ENCODE data around the gene CETN2.
"Not testable (repeated sequence)": the region's sequence is repeated elsewhere in the genome, so short reads cannot be mapped to it uniquely, and the experiment has no call there.

The CETN2 gene

DNA sequence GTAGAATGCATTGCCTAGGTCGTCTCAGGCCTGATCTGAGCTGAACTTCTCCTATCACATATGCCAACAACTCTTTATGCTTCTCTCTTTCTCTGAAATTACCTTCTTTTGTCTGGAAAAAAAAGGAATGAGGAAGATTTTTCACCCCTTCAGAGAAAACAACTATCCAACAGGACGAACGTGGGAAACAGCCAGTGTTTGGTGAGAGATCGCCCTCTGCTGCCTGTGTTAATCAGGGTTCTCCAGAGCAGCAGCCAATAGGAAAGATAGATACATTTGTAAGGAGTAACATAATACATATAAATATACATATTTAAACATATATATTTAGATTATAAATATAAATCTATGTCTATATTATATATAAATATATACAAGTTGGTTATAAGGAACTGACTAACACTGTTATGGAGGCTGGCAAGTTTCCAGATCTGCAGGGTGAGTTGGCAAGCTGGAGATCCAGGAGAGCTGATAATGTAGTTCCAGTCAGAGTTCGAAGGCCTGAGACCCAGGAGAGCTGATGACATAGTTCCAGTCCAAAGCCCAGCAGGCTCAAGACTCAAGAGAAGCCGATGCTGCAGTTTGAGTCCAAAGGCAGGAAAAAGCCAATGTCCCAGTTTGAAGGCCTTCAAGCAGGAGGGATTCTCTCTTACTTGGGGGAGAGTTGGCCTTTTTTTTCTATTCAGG, 13.3 kb downstream of the CETN2 start:
- DNase-seq: peak; percentile 53
- H3K4me3 ChIP-seq (ENCODE audit: low read depth, low read length): no peak overlapping the region
- no peaks in the 10 kb centered on the region for H3K4me1 ChIP-seq
- no peaks in the 10 kb centered on the region for H3K36me3 ChIP-seq
- TF ChIP-seq, protein P1, sequence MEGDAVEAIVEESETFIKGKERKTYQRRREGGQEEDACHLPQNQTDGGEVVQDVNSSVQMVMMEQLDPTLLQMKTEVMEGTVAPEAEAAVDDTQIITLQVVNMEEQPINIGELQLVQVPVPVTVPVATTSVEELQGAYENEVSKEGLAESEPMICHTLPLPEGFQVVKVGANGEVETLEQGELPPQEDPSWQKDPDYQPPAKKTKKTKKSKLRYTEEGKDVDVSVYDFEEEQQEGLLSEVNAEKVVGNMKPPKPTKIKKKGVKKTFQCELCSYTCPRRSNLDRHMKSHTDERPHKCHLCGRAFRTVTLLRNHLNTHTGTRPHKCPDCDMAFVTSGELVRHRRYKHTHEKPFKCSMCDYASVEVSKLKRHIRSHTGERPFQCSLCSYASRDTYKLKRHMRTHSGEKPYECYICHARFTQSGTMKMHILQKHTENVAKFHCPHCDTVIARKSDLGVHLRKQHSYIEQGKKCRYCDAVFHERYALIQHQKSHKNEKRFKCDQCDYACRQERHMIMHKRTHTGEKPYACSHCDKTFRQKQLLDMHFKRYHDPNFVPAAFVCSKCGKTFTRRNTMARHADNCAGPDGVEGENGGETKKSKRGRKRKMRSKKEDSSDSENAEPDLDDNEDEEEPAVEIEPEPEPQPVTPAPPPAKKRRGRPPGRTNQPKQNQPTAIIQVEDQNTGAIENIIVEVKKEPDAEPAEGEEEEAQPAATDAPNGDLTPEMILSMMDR (IDR thresholded peaks at IDR 0.05; ENCODE audit: low read depth, low read length): peak; percentile 62
- no peaks in the 10 kb centered on the region for H3K9me3 ChIP-seq
- H3K27me3 ChIP-seq: no peaks in the 10 kb centered on the region

DNA sequence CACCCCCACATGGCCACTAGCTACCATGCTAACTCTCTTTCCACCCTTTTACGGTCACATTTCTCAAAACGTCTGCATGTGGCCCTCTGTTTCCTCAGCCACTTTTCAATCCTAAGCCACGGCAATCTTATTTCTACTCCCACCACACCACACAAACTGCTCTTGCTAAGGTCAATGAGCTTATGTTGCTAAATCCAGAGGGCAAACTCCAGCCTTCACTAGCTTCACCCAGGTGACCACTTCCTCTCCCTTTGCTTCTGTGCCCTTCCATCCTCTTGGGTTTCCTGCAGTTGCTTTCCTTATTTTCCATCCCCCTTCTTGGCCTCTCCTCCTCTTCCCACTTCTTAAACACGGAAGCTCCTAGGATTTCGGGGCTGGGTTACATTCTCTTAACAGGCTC, 16.5 kb downstream of the CETN2 start:
- H3K27me3 ChIP-seq: no peaks in the 10 kb centered on the region
- DNase-seq: no peak
- no peaks in the 10 kb centered on the region for H3K36me3 ChIP-seq
- no peaks in the 10 kb centered on the region for H3K9me3 ChIP-seq
- no peak overlapping the region for H3K4me3 ChIP-seq (ENCODE audit: low read depth, low read length)
- peaks cover 4% of the 10 kb centered on the region for H3K4me1 ChIP-seq
- TF ChIP-seq, protein P1 (IDR thresholded peaks at IDR 0.05; ENCODE audit: low read depth, low read length): no peak

DNA sequence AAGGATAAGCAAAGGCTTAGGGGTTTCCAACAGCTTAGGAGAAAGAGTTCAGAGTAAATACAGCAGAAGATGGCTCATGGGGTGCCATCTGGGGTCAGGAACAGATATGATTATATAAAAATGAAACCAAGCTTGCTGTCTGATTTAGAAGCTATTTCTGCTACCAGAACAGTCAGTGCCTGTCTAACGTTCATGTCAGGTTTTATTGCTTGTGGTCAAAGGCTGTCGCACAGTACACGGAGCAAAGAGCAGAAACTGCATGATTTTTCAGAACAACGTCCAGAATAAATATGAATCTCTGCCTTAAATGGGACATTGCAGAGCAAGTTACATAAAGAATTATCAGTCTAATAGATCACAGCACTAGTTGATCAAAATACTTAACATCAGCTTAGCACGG, 17.4 kb downstream of the CETN2 start:
- Histone ChIP-seq H3K27me3 (no peaks in the 10 kb centered on the region), H3K4me3 (ENCODE audit: low read depth, low read length) (no peak overlapping the region), H3K4me1 (peaks cover 4% of the 10 kb centered on the region), H3K9me3 (no peaks in the 10 kb centered on the region), H3K36me3 (no peaks in the 10 kb centered on the region)
- DNase-seq: no peak
- TF ChIP-seq, protein P1 (IDR thresholded peaks at IDR 0.05; ENCODE audit: low read depth, low read length): no peak

DNA sequence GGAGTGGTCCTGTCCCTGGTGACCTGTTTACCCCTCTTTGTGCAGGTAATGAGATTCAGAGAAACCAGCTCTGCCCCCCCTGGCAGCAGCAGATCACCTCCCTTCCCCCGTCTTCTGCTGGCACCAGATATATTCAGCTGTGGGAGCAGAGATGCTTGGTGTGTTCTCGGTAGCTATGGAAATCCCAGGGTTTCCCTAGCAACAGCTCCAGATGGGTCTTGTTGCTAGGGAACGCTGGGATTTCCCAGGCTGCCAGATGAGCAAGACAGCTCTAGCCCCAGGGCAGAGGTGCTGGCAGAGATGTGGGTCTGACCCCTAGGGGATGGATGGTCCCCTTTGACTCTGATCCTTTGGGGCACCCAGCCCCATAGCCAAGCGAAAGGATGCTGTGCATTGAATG, 20.2 kb downstream of the CETN2 start:
- Histone ChIP-seq H3K4me1 (peaks cover 9% of the 10 kb centered on the region), H3K4me3 (ENCODE audit: low read depth, low read length) (no peak overlapping the region), H3K36me3 (no peaks in the 10 kb centered on the region), H3K27me3 (no peaks in the 10 kb centered on the region), H3K9me3 (no peaks in the 10 kb centered on the region)
- TF ChIP-seq, protein P1 (IDR thresholded peaks at IDR 0.05; ENCODE audit: low read depth, low read length): no peak
- peak; percentile 78 for DNase-seq

DNA sequence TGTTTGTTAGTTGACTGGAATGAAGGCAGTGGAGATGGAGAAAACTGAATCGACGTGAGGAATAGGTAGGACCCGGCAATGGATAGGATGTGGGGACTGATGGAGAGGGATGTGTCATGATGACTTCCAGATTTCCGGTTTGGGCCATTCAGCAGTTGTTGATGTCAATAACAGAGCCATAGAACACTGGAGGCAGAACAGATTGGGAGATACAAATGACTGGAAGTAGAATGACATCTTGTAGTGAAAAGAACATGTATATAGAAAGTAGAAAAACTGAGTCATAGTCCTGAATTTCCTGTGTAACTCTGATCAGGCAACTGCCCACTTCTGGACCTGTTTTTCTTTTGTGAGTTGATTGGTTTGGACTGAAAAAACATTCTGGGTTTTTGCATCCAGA, 24.5 kb downstream of the CETN2 start:
- H3K36me3 ChIP-seq: no peaks in the 10 kb centered on the region
- TF ChIP-seq, protein P1 (IDR thresholded peaks at IDR 0.05; ENCODE audit: low read depth, low read length): no peak
- H3K4me1 ChIP-seq: peaks cover 9% of the 10 kb centered on the region
- DNase-seq: peak; percentile 60
- no peaks in the 10 kb centered on the region for H3K9me3 ChIP-seq
- no peaks in the 10 kb centered on the region for H3K27me3 ChIP-seq
- H3K4me3 ChIP-seq (ENCODE audit: low read depth, low read length): no peak overlapping the region

DNA sequence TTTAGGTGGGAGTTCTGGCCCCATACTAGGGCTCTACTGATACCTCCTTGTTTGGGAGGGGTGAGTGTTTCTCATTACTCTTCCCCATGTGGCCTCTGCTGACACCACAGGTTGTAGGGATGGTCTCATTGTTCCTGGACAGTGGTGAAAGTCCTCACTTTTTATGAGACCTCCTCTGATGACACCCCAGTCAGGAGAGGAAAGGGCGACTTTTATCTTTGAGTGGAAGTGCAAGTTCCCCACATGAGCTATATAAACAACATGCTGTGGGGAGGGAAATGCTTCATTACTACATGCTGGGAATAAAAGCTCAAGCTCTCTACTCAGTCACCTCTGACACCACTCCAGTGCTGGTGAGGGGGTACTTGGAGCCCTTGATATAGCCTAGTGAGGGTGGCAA, 31.6 kb downstream of the CETN2 start:
- Histone ChIP-seq H3K36me3 (no peaks in the 10 kb centered on the region), H3K27me3 (no peaks in the 10 kb centered on the region), H3K4me1 (no peaks in the 10 kb centered on the region), H3K9me3 (no peaks in the 10 kb centered on the region), H3K4me3 (ENCODE audit: low read depth, low read length) (no peak overlapping the region)
- TF ChIP-seq, protein P1 (IDR thresholded peaks at IDR 0.05; ENCODE audit: low read depth, low read length): no peak
- no peak for DNase-seq

DNA sequence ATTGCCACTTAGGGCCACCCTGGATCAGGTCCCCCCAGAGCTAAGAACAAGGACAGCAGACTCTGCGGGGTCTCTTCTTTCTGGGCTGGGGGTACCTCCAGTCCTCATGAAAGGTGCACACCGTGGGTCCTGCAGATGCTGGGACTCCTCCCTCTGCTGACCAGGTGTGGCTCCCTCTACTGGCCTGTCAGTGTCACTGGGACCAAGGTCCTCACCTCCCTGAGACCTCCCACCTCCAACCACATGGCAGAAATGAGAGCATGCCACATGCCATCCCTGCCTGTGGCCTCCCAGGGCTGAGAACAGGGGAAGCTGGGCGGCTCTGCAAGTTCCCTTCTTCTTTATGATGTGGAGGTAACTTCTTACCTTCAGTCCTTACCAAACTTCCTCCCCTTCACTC, 43.5 kb downstream of the CETN2 start:
- not testable (repeated sequence) for H3K4me1 ChIP-seq; H3K9me3 ChIP-seq; H3K27me3 ChIP-seq; H3K4me3 ChIP-seq (ENCODE audit: low read depth, low read length); DNase-seq; H3K36me3 ChIP-seq
